Suprapubic skin (tissue), 3 donors: ENCODE data around the gene EHD3.

Experiments used
- EP300 ChIP-seq: sonication (generic); formaldehyde crosslinking; IDR thresholded peaks from one replicate; pipeline ENCODE4 v1.6.1; 2017; ENCODE audit warnings: antibody characterized with exemption
- POLR2A ChIP-seq, 2 donors: fragments of 450-650 bp; IDR thresholded peaks; one replicate each; pipeline ENCODE4 v1.6.1; 2017; ENCODE audit warnings: antibody characterized with exemption in 2 of 2, mild to moderate bottlenecking in 2 of 2, moderate library complexity in 2 of 2
- TF ChIP-seq, protein P1 (sequence below), 2 donors: fragments of 200-600 bp in 1 of 2; fragments of 450-650 bp in 1 of 2; sonication (generic) in 1 of 2; IDR thresholded peaks; one replicate each; pipeline ENCODE4 v1.5.1; 2016 to 2019; ENCODE audit warnings: antibody characterized with exemption in 2 of 2, mild to moderate bottlenecking in 1 of 2, moderate library complexity in 1 of 2

DNA sequence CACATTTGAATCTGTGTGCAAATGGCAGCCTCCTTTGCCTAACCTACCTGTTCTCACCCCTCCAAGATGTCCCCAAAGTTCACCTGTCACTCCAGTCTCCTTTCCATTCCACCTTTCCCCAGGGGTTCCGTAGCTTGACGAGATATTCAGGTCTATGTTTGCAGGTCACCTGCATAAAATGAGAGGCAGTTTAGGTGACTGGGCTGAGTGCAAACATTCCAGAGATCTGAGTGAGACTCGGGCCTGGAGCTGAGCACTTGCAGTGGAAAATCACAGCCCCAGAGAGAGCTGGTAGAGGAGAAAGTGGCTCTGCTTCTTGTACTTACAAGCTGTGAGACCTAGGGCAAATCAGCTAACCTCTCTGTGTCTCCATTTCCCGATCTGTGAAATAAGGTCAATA is 36.8 kb upstream of the EHD3 start:
- TF ChIP-seq, protein P1, sequence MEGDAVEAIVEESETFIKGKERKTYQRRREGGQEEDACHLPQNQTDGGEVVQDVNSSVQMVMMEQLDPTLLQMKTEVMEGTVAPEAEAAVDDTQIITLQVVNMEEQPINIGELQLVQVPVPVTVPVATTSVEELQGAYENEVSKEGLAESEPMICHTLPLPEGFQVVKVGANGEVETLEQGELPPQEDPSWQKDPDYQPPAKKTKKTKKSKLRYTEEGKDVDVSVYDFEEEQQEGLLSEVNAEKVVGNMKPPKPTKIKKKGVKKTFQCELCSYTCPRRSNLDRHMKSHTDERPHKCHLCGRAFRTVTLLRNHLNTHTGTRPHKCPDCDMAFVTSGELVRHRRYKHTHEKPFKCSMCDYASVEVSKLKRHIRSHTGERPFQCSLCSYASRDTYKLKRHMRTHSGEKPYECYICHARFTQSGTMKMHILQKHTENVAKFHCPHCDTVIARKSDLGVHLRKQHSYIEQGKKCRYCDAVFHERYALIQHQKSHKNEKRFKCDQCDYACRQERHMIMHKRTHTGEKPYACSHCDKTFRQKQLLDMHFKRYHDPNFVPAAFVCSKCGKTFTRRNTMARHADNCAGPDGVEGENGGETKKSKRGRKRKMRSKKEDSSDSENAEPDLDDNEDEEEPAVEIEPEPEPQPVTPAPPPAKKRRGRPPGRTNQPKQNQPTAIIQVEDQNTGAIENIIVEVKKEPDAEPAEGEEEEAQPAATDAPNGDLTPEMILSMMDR (IDR thresholded peaks at IDR 0.05): no peak
- TF ChIP-seq EP300: no peak
- no peak for TF ChIP-seq POLR2A (IDR thresholded peaks at IDR 0.05)
